ENCODE data around the gene SRL.

Gene SRL

GRCh38 chr16:4179020-4179419 is 62.9 kb downstream of the SRL start:
- H4K20me1 ChIP-seq (ENCODE audit: insufficient read depth, low read length, poor library complexity, severe bottlenecking) = no peaks in the 10 kb centered on the region
- no peaks in the 10 kb centered on the region for H3F3A ChIP-seq (ENCODE audit: low read depth)
- H3K36me3 ChIP-seq (ENCODE audit: insufficient read depth, low read length) = no peaks in the 10 kb centered on the region
- no peak overlapping the region for H2AFZ ChIP-seq (ENCODE audit: low read length)
- no peaks in the 10 kb centered on the region for H3K27me3 ChIP-seq (ENCODE audit: insufficient read depth, low read length, poor library complexity, severe bottlenecking)
- H3K9ac ChIP-seq (ENCODE audit: low read depth, low read length, poor library complexity, severe bottlenecking) = no peak overlapping the region
- H3K9me3 ChIP-seq (ENCODE audit: insufficient read depth, low read depth, low read length) = no peaks in the 10 kb centered on the region
- H3K9me2 ChIP-seq (replicated peaks; ENCODE audit: low read depth, low read length) = no peaks in the 10 kb centered on the region
- H3K4me3 ChIP-seq (ENCODE audit: low read length, poor library complexity, severe bottlenecking) = no peak overlapping the region
- TF ChIP-seq, protein P1, sequence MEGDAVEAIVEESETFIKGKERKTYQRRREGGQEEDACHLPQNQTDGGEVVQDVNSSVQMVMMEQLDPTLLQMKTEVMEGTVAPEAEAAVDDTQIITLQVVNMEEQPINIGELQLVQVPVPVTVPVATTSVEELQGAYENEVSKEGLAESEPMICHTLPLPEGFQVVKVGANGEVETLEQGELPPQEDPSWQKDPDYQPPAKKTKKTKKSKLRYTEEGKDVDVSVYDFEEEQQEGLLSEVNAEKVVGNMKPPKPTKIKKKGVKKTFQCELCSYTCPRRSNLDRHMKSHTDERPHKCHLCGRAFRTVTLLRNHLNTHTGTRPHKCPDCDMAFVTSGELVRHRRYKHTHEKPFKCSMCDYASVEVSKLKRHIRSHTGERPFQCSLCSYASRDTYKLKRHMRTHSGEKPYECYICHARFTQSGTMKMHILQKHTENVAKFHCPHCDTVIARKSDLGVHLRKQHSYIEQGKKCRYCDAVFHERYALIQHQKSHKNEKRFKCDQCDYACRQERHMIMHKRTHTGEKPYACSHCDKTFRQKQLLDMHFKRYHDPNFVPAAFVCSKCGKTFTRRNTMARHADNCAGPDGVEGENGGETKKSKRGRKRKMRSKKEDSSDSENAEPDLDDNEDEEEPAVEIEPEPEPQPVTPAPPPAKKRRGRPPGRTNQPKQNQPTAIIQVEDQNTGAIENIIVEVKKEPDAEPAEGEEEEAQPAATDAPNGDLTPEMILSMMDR (conservative IDR thresholded peaks at IDR 0.05; ENCODE audit: low read length) = no peak
- no peak for TF ChIP-seq EZH2phosphoT487 (IDR thresholded peaks at IDR 0.05; ENCODE audit: borderline replicate concordance)
- no peaks in the 10 kb centered on the region for H3K79me2 ChIP-seq (ENCODE audit: insufficient read depth, low read length)
- no peaks in the 10 kb centered on the region for H3K4me1 ChIP-seq (ENCODE audit: insufficient read depth, low read length, poor library complexity, severe bottlenecking)
- H3K4me2 ChIP-seq (ENCODE audit: low read depth, low read length, poor library complexity, severe bottlenecking) = no peak overlapping the region

GRCh38 chr16:4178468-4179010 is 63.3 kb downstream of the SRL start:
- H3F3A ChIP-seq (ENCODE audit: low read depth) = no peaks in the 10 kb centered on the region
- no peaks in the 10 kb centered on the region for H4K20me1 ChIP-seq (ENCODE audit: insufficient read depth, low read length, poor library complexity, severe bottlenecking)
- H3K9me2 ChIP-seq (replicated peaks; ENCODE audit: low read depth, low read length) = no peaks in the 10 kb centered on the region
- no peaks in the 10 kb centered on the region for H3K36me3 ChIP-seq (ENCODE audit: insufficient read depth, low read length)
- no peak overlapping the region for H3K4me2 ChIP-seq (ENCODE audit: low read depth, low read length, poor library complexity, severe bottlenecking)
- no peak overlapping the region for H2AFZ ChIP-seq (ENCODE audit: low read length)
- H3K9ac ChIP-seq (ENCODE audit: low read depth, low read length, poor library complexity, severe bottlenecking) = no peak overlapping the region
- TF ChIP-seq, protein P1 (conservative IDR thresholded peaks at IDR 0.05; ENCODE audit: low read length) = no peak
- TF ChIP-seq EZH2phosphoT487 (IDR thresholded peaks at IDR 0.05; ENCODE audit: borderline replicate concordance) = no peak
- H3K79me2 ChIP-seq (ENCODE audit: insufficient read depth, low read length) = no peaks in the 10 kb centered on the region
- no peak overlapping the region for H3K4me3 ChIP-seq (ENCODE audit: low read length, poor library complexity, severe bottlenecking)
- no peaks in the 10 kb centered on the region for H3K9me3 ChIP-seq (ENCODE audit: insufficient read depth, low read depth, low read length)
- H3K27me3 ChIP-seq (ENCODE audit: insufficient read depth, low read length, poor library complexity, severe bottlenecking) = no peaks in the 10 kb centered on the region
- no peaks in the 10 kb centered on the region for H3K4me1 ChIP-seq (ENCODE audit: insufficient read depth, low read length, poor library complexity, severe bottlenecking)

DNA sequence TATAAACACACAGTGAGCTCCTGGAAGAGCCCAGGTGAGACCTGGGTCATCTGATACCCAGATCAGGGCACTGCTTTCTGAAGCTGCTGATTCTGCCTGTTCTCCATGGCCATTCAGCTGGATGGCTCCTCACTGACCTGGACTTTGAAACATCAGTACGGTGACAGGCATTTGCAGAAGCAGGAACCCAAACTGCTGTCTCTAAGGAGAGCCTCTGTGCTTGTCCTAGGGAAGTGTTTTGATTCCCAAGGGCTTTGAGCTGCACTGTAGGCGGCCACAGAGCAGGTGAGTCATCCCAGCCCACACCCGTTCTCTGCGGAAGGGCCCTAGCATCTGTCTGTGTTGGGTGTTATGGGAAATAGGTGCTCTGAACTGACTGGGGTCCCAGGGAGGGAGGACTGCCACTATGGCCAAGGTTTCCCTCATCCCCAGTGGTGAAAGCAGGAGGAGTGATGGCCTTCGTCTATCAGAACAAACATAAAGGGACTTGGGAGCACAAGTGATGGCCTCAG is 64.9 kb downstream of the SRL start:
- Histone ChIP-seq H3K4me1 (ENCODE audit: insufficient read depth, low read length, poor library complexity, severe bottlenecking) (no peaks in the 10 kb centered on the region), H3K4me2 (ENCODE audit: low read depth, low read length, poor library complexity, severe bottlenecking) (no peak overlapping the region), H4K20me1 (ENCODE audit: insufficient read depth, low read length, poor library complexity, severe bottlenecking) (no peaks in the 10 kb centered on the region), H3K27me3 (ENCODE audit: insufficient read depth, low read length, poor library complexity, severe bottlenecking) (no peaks in the 10 kb centered on the region), H3K79me2 (ENCODE audit: insufficient read depth, low read length) (no peaks in the 10 kb centered on the region), H3K36me3 (ENCODE audit: insufficient read depth, low read length) (no peaks in the 10 kb centered on the region), H2AFZ (ENCODE audit: low read length) (no peak overlapping the region), H3F3A (ENCODE audit: low read depth) (no peaks in the 10 kb centered on the region), H3K9ac (ENCODE audit: low read depth, low read length, poor library complexity, severe bottlenecking) (no peak overlapping the region), H3K9me3 (ENCODE audit: insufficient read depth, low read depth, low read length) (no peaks in the 10 kb centered on the region), H3K9me2 (replicated peaks; ENCODE audit: low read depth, low read length) (no peaks in the 10 kb centered on the region), H3K4me3 (ENCODE audit: low read length, poor library complexity, severe bottlenecking) (no peak overlapping the region)
- no peak for TF ChIP-seq EZH2phosphoT487 (IDR thresholded peaks at IDR 0.05; ENCODE audit: borderline replicate concordance)
- TF ChIP-seq, protein P1 (conservative IDR thresholded peaks at IDR 0.05; ENCODE audit: low read length) = no peak
